ENCODE measurements around the gene P2RX3.
"Not testable (repeated sequence)": the region's sequence is repeated elsewhere in the genome, so short reads cannot be mapped to it uniquely, and the experiment has no call there.

P2RX3 gene

DNA sequence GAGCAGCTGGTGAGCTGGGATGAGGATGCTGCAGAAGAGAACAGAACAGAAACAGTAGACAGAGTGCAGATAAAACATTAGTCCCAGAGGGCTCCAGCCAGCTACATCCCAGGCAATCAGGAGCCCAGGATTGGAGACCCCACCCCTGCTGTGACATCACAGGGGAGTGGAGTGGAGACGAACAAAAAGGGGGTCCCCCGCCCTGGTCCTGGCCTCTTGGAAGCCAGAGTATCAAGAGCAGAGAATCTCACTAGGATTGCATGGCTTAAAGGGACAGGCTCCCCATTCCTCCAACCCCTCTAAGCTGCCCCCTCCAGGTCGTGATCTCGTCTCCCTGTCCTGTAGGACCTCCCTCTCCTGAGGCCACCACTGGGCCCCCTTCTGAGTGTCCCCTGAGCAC is at the start of gene P2RX3:
P2RX3 (plus strand) TSS at position 211 of the 400 bp plus-strand sequence. CDS start 199 bp downstream, outside the sequence.
- DNase-seq: no peak

DNA sequence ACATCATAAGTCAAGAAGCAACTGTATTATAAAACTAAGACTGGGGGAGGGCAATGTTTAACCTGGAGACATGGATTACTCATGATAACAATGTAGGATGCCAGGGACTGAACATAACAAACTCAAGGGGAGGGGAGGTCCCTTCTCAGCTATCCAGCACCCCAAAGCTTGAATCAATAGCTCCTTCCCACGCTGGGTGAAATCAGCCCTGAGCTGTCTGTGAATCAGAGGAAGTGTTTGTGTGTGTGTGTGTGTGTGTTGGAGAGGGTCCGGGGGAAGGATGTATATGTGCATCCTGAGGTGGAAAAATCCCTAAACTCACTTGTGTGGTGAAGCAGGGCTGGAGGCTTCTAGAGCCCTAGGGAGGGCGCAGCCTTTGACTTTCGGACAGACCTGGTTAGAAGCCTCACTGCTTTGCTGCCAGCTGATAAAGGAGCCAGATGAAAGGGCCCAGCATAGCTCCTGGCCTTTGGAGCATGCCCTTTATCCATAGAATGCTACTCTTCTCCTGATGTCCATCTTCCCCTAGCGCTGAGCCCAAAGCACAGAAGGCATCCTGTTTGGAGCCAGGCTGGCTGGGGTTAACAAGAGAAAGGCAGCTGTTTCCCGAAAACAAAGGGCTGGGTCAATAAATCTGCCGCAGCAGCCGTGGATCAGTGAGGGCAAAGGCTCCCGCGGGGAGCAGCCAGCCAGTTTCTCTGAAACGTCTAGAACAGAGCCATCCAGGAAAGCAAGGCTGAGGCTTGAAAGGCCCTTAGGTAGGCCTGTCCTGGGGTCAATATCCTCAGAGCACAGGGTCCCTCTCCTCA is 49.2 kb upstream of the P2RX3 start:
- no peak for DNase-seq

DNA sequence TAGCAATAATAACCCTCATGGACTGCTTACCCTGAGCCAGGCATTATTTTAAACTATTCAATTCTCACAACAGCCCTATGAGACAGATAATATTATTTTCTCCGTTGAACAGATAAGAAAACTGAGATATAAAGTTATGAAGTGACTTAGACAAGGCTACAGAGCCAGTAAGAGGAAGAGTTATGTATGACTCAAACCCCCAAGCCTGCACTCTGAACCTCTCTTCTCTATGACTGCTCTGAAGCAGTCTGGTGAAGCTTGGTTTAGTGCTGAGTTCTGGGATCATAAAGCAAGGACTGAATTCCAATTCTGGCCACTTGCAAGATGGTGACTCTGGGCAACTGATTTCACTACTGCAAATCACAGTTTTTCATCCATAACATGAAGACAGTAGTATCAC is 47.9 kb upstream of the P2RX3 start:
- DNase-seq: no peak

DNA sequence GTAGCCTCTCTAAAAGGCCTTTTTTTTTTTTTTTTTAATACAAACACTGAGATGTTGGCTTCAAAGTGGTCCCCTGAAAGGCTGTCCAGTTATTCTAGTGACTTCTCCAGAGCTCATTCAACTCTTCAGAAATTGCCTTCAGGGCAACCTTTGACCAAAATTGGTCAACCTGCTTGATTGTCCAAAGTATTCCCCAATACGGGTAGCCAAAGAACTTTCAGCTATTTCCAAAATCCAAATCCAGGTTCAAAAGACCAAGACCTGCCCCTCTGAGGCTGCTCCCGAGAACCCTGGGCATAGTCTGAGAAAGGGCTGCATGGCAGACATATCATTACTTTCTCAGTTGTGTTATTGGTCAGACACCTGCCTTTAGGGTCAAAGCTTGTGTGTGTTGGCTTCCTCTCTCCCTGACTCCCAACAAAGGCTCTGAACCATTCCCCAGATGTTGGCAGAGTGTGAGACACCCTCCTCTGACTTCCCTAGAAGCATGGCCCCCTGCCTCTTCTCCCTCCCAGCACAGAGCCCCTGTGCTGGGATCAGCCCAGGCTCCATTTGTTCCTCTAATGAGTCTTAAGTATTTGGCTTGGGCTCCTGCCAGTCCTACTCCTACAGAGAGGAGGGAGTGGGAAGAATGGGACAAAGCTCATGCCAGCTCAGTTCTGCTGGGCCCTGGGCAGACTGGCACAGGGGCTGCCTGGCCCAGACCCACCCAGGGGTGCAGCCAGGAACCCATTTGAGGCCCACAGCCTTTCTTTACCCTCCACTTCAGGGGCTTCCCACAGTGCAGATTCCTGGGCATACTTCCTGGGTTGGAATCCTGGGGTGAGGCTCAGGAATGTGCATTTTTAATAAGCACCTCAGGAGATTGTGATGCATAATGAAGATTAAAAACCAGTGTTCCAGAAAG is 43.7 kb upstream of the P2RX3 start:
- no peak for DNase-seq

DNA sequence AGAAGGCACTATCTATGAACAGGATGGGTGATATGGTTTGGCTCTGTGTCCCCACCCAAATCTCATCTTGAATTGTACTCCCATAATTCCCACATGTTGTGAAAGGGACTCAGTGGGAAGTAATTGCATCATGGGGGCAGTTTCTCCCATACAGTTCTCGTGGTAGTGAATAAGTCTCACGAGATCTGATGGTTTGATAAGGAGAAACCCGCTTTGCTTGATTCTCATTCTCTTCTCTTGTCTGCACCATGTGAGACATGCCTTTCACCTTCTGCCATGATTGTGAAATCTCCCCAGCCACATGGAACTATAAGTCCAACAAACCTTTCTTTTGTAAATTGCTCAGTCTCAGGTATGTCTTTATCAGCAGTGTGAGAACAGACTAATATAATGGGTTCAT is 41.9 kb upstream of the P2RX3 start:
- not testable (repeated sequence) for DNase-seq

DNA sequence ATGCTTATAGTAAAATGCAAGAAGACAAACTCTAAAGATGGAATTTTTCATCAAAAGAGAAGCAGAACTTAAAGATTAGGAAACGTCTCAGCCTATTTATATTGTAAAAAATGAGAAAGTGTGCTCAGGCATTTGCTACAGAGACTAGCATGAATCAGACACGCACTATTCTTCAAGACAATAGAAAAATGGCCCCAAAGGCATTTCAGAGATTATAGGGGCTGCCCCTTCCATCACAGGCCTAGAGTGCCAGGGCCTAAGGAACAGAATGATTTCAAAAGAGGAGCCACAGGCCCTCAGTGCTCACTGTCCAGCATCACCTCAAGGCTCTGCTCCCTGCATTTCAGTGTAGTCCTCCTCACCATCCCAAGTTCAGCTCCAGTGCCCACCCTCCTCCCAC is 40.9 kb upstream of the P2RX3 start:
- DNase-seq: no peak

DNA sequence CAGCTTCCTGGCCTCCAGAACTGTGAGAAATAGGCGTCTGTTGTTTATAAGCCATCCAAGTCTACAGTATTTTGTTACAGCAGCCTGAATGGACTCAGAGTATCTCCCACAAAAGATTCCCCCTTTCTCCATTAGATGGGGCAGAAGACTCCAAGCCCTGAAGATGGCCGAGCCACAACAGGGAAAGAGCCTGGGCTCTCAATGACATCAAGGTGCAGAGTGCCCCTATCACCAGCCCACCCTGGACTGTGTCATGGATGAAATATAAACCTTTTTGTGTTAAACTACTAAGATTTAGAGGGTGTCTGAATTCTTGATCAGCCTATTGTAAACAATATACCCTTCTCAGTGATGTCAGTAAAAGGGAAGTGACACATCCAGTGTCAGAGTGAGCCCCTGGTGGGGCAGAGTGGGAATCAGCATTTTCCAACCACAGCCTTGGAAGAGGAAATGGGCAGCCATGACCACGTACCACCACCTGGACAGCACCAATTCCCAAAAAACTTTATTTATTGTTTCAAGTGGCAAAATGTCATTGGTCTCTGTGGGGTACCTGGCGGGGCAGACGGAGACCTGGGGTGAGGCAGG is 38.9 kb upstream of the P2RX3 start:
- DNase-seq: no peak

DNA sequence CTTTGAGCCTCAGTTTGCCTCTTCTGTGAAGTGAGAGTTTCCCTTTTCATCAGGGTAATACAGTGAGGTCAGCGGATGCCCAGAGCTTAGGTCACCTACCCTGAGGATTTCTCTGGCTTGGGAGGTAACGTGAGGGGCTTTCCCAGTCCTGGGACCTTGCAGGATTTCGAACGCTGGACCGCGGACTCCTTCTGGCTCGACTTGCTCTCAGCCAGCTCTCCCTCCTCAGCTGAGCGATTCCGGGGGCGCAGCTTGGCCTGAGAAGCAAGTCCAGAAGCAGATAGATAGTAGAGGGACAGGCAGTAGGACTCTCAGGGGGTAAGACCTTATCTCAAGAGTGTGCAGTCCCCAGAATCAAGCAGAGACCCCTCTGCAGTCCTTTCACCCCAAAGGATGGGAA is 37.4 kb upstream of the P2RX3 start:
- DNase-seq: no peak

DNA sequence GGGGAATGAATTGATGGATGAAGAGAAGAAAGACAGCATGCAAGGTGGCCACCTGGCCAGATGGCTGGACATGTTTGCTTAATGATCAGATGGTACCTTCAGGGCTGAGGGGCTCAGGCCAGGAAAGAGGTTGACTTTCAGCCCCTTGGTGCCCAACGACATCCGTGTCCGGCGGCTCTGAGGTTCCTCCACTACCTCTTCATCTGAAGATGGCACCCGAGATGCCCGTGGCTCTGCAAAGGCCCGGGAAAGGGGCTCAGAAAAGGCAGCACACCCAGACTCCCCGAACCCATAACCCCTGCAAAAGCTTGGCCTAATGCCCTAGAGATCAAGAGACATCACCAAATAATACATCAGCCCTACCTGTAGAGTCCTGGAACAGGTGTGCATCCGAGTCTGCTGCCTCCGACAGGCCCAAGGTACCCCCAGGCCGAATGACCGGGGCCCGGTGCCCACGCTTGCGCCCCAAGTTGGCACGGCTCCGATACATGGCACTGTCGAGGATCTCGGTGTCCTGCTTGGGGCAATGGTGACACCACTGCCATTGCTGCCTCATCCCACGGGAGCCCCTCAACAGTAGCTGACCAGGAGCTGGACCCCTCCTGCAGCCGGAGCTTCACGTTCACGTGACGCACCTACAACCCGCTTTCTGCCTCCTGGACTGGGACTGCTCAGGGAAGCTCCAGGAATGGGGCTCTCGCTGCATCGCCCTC is 36.3 kb upstream of the P2RX3 start:
- no peak for DNase-seq

DNA sequence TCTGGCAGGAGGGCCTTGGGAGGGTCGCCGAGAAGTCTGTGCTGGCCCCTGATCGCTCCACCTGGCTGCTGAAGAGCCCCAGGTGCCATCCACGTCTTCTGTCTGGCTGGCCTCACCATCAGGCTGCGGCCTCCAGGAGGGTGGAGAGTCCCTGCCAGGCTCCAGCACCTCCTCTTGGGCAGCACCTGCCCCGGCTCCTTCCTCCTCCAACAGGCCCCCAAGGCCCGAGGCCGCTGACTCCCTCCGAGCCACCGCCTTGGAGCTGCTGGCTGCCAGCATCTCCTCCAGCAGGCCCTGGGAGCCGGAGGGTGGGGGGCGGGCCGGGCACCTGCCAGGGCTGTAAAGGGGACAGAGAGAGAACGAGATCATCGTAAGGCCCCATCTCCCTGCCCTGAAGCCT is 35.7 kb upstream of the P2RX3 start:
- no peak for DNase-seq

DNA sequence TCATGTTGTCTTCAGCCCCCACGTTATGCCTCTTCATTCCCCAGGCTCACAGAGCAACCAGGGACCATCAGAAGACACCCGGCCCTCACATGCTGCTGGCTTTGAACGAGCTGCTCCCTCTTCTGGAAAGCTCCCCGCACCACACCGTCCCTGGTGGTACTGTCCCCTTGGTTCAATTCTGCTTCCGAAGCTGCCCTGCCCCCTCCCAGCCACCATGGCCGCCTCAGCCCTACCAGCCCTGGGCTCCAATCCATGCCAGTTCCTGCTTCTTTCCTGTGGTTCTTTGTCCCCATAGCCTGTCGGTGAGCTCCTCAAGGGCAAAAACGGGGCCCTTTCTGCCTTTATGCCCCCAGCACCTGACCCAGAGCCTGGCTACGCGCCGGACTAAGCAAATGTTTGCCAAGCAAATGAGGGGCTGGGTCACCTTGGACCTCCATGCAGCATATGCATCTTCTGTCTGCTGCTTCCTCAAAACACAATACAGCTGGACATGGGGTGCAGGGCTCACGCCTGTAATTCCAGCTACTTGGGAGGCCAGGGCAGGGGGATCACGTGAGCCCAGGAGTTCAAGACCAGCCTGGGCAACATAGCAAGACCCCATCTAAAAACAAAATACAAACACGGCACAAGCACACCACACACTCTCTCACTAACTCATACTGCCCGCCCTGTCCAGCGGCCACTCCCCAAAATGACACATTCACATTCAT is 34.7 kb upstream of the P2RX3 start:
- DNase-seq: no peak

DNA sequence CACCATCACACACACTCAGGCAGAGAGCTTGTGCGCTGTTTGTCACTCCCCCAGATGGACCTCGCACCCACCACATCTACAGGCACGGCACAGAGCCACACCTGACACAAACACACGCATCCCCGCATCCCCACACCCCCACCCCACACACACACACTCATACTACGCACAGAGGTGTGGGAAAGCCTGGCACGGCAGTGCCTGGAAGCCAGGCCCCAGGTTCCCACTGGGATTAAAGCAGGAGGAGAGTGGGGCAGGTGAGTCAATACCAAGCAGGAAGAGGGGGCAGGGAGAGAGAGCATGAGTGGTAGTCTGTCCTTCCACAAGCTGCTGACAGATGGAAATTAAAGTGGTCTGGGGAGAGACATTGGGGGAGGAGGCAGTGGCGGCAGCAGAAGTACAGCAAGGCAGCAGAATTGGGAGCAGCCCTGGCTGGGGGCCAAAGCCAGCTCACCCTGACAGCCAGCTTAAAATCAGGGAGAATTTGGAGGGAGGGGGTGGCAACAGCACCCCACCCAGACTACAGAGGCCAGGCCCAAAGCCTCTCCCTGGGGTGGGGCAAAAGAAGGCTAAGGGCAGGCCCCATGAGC is 34.1 kb upstream of the P2RX3 start:
- DNase-seq: no peak

DNA sequence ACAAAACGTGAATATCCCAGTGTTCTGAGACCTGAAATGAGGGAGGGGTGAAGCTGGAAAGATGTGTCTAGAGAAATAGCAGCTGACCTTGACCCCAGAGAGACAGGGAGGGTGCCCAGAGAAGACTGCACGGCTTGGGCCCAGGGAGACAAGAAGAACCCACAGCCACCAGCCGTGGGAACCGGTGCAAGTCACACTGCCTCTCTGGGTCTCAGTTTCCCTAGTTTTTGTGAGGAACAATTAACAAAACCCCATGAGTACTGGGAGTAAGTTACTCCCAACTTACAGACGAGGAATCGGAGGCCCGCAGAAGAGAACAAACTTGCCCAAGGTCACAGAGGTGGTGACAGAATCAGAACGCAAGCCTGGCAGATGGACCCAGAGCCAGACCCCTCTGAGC is 32.6 kb upstream of the P2RX3 start:
- DNase-seq: no peak

DNA sequence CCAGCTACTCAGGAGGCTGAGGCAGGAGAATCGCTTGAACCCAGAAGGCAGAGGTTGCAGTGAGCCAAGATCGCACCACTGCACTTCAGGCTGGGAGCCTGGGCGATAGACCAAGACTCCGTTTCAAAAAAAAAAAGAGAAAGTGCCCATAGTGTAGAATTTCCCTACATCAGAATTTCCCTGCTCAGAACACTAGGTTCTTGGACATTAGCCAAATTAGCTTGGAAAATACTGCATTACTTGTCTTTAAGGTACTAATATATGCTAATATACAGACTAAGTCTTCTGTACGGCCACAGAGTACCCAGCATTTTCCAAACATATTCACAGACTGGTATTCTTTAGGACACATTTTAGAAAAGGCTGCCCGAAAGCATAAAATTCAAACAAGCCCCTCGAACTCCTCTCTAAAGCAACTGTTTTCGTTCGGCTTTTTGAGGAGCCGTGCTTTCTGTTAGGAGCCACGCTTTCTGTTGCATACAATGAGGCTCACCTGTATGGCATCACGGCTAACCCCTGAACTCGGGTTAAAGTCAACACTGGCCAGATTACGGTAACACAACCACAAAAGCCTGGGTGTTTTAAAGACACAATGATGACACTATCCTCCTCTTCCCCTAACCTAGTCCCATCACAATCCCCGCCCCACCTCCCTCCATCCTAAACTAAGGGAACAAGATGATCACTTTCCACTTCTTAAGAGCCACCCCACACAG is 31.8 kb upstream of the P2RX3 start:
- DNase-seq: no peak

DNA sequence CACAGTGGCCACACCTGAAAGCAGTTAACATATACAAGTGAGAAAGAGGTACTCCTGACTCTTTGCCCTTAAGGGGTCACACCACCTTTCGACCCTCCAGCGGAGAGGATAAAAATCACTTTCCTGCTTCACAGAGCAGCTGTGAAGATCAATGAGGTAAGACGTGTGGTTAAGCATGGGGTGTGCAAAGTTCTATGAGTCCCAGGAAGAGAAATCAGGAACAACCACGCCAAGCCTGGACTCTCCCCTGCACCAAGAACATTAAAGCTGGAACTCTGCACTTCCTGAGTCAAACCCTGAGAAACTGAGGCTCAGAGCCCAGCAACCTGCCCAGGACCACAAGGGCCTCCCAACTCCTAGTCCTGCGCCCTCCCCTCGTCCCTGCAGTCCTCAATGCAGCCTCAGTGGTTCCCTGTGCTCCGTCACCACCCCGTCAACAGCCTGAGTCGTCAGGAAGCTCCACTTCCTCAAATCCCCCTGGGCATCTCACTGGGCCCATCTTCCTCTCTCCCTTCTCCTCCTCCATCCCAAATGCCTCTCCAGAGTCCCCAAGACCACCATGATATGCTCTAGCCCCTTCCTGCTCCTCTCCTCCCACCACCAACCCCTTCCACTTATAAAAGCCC is 31.1 kb upstream of the P2RX3 start:
- no peak for DNase-seq

DNA sequence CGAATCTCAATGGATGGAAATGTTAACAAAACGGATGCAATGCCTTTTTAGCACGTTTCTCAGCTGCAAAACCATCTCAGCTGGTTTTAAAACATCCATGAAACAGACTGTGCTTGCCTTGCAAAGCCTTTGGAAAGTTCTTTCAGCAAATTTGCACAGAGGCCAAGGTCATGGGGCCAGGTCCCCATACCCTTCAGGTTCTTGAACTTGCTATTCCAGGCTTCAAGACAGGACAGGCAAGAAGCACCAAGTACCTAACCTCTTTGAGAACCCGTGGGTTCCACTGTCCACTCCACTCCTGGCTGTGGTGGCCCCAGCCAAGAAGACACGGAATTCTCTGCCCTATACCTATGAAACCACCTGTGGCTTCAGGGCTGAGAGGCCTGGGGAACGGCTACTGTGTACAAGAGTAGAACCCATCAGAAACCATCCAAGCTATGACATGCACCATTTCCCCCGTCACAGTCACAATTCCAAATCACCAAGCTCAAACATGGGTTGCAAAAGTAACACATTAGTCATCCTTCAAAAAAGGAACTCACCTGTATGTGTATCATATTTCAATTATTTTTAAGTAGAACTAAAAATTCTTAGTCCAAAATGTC is 30.4 kb upstream of the P2RX3 start:
- DNase-seq: no peak

DNA sequence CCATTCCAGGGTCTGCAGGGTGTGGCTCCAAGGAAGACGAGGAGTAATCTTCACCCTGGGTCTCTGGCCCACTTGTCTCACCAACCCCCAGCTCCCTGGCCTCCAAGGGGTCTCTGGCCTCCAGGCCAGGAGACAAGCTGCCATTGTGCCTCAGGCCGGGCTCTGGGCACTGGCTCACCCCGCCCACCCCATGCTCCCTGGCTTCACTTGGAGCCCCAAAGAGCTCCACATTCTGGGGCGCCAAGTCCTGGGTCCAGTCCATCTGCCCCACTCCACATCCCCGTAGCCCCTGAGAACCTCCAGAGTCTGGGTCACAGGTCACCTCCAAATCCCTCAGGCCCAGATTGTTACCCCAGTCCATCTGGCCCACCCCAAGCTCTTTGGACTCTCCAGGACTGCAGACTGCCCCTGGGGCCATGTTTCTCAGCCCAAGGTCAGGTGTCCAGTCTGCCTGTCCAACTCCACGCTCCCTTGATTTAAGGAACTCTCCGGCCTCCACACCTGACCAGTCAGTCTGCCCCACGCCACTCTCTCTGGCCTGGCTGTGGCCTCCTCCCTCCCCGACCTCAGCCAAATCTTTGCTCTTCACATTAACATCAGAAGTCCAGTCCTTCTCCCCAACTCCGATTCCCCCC is 29.6 kb upstream of the P2RX3 start:
- DNase-seq: no peak

DNA sequence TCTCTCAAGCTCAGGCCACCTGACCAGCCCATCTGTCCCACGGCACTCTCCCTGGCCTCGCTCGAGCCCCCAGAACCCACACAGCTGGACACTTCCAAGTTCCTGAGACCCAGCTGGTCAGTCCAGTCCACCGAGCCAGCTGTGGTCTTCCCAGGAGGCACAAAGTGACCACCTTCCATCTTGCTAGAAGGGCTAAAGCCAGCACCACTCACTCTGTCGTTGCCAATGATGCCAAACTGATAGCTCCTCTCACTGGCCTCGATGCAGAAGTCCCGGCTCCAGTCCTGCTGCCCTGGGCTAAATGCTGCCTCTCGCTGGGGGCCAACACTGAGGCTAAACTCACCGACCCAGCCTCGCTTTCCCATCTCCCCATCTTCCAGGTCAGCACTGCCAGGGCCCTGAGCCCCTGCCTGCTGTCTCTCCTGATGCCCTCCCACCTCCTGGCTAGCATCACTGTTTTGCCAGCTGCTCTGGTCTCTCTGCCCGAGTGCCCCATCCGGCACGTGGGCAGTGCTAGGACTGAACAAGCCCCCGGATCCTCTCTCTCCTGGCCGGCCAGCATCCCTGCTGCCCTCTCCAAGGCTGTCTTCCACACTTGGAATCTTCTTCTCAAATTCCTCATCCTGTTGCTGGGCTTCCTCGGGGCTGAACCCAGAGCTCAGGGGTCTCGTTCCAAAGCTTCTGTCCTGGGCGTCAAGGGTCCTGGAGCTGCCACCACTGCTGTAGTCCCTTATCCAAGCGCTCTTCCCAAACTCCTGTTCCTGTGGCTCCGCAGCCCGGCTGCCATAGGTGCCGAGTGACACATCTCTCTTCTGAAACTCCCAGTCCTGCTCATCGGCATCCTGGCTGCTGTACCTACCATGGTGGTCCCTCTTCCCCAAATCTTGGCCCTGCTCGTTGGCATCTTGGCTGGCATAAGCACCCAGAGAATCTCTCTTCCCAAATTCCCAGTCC is 28.8 kb upstream of the P2RX3 start:
- no peak for DNase-seq

DNA sequence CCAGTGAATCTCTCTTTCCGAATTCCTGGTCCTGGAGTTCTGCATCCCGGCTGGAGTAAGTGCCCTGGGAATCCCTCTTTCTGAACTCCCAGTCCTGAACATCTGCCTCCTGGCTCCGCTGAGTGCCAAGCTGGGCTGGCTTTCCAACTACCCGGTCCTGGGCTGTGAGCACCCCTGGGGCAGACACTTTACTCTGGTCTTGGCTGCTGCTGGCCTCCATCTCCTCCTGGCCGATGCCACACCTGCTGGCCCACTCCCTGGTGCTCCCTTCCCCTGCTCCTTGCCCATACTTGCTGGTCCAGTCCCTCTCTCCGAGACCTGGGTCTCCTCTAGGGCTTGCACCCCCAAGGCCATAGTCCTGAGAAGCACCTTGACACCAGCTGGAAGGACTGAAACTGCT is 28.1 kb upstream of the P2RX3 start:
- no peak for DNase-seq

Measured in CD4-positive, alpha-beta T cell treated with Interleukin-1 beta for 1 hour (primary cell).